ENCODE data around the gene SPATA1.
"Not testable (repeated sequence)": the region's sequence is repeated elsewhere in the genome, so short reads cannot be mapped to it uniquely, and the experiment has no call there.

Gene SPATA1

GRCh38 chr1:84493747-84494146 is 12.4 kb upstream of the SPATA1 start:
- Histone ChIP-seq H3K4me3 (ENCODE audit: low read length) (no peak overlapping the region), H3K9ac (ENCODE audit: low read length) (no peak overlapping the region), H3K27me3 (ENCODE audit: control insufficient read depth, insufficient read depth, low read length) (no peaks in the 10 kb centered on the region), H3K27ac (ENCODE audit: low read depth, low read length) (no peak overlapping the region), H3K36me3 (ENCODE audit: control insufficient read depth, insufficient read depth, low read length) (peaks cover 11% of the 10 kb centered on the region), H3K4me1 (ENCODE audit: control insufficient read depth, insufficient read depth, low read length) (peaks cover 8% of the 10 kb centered on the region)

GRCh38 chr1:84496498-84496897 is 9.7 kb upstream of the SPATA1 start:
- H3K4me1 ChIP-seq (ENCODE audit: control insufficient read depth, insufficient read depth, low read length): peaks cover 7% of the 10 kb centered on the region
- no peaks in the 10 kb centered on the region for H3K27me3 ChIP-seq (ENCODE audit: control insufficient read depth, insufficient read depth, low read length)
- H3K36me3 ChIP-seq (ENCODE audit: control insufficient read depth, insufficient read depth, low read length): peaks cover 11% of the 10 kb centered on the region
- no peak overlapping the region for H3K4me3 ChIP-seq (ENCODE audit: low read length)
- no peak overlapping the region for H3K9ac ChIP-seq (ENCODE audit: low read length)
- H3K27ac ChIP-seq (ENCODE audit: low read depth, low read length): no peak overlapping the region

- Histone ChIP-seq H3K4me1 (ENCODE audit: control insufficient read depth, insufficient read depth, low read length) (peaks cover 6% of the 10 kb centered on the region), H3K36me3 (ENCODE audit: control insufficient read depth, insufficient read depth, low read length) (peaks cover 11% of the 10 kb centered on the region), H3K27ac (ENCODE audit: low read depth, low read length) (no peak overlapping the region), H3K9ac (ENCODE audit: low read length) (no peak overlapping the region), H3K4me3 (ENCODE audit: low read length) (no peak overlapping the region), H3K27me3 (ENCODE audit: control insufficient read depth, insufficient read depth, low read length) (no peaks in the 10 kb centered on the region)
Measured at GRCh38 chr1:84497631-84498275, 8.4 kb upstream of the SPATA1 start.

GRCh38 chr1:84502927-84503326 is 3.3 kb upstream of the SPATA1 start:
- Histone ChIP-seq H3K36me3 (ENCODE audit: control insufficient read depth, insufficient read depth, low read length) (peaks cover 4% of the 10 kb centered on the region), H3K27me3 (ENCODE audit: control insufficient read depth, insufficient read depth, low read length) (no peaks in the 10 kb centered on the region), H3K27ac (ENCODE audit: low read depth, low read length) (no peak overlapping the region), H3K9ac (ENCODE audit: low read length) (no peak overlapping the region), H3K4me1 (ENCODE audit: control insufficient read depth, insufficient read depth, low read length) (peaks cover 16% of the 10 kb centered on the region), H3K4me3 (ENCODE audit: low read length) (no peak overlapping the region)

GRCh38 chr1:84504580-84505492 is 1.4 kb upstream of the SPATA1 start:
- Histone ChIP-seq H3K27ac (ENCODE audit: low read depth, low read length) (peak overlapping the region; percentile 97), H3K36me3 (ENCODE audit: control insufficient read depth, insufficient read depth, low read length) (no peaks in the 10 kb centered on the region), H3K9ac (ENCODE audit: low read length) (peak overlapping the region; percentile 86), H3K4me3 (ENCODE audit: low read length) (peak overlapping the region; percentile 86), H3K27me3 (ENCODE audit: control insufficient read depth, insufficient read depth, low read length) (no peaks in the 10 kb centered on the region), H3K4me1 (ENCODE audit: control insufficient read depth, insufficient read depth, low read length) (peaks cover 12% of the 10 kb centered on the region)

GRCh38 chr1:84505493-84506001 is 639 bp upstream of the SPATA1 start:
- Histone ChIP-seq H3K4me3 (ENCODE audit: low read length) (peak overlapping the region; percentile 86), H3K27ac (ENCODE audit: low read depth, low read length) (peak overlapping the region; percentile 97), H3K36me3 (ENCODE audit: control insufficient read depth, insufficient read depth, low read length) (no peaks in the 10 kb centered on the region), H3K9ac (ENCODE audit: low read length) (peak overlapping the region; percentile 86), H3K27me3 (ENCODE audit: control insufficient read depth, insufficient read depth, low read length) (no peaks in the 10 kb centered on the region), H3K4me1 (ENCODE audit: control insufficient read depth, insufficient read depth, low read length) (peaks cover 12% of the 10 kb centered on the region)

GRCh38 chr1:84506729-84507453 is 705 bp downstream of the SPATA1 start:
- Histone ChIP-seq H3K4me1 (ENCODE audit: control insufficient read depth, insufficient read depth, low read length) (peaks cover 12% of the 10 kb centered on the region), H3K36me3 (ENCODE audit: control insufficient read depth, insufficient read depth, low read length) (no peaks in the 10 kb centered on the region), H3K4me3 (ENCODE audit: low read length) (peak overlapping the region; percentile 86), H3K27ac (ENCODE audit: low read depth, low read length) (peak overlapping the region; percentile 97), H3K27me3 (ENCODE audit: control insufficient read depth, insufficient read depth, low read length) (no peaks in the 10 kb centered on the region), H3K9ac (ENCODE audit: low read length) (peak overlapping the region; percentile 74)

- not testable (repeated sequence) for H3K27me3 ChIP-seq (ENCODE audit: control insufficient read depth, insufficient read depth, low read length); H3K9ac ChIP-seq (ENCODE audit: low read length); H3K27ac ChIP-seq (ENCODE audit: low read depth, low read length); H3K36me3 ChIP-seq (ENCODE audit: control insufficient read depth, insufficient read depth, low read length); H3K4me3 ChIP-seq (ENCODE audit: low read length)
- H3K4me1 ChIP-seq (ENCODE audit: control insufficient read depth, insufficient read depth, low read length): peaks cover 10% of the 10 kb centered on the region
Measured at GRCh38 chr1:84507887-84508286, 1.7 kb downstream of the SPATA1 start.

- H3K4me3 ChIP-seq (ENCODE audit: low read length): no peak overlapping the region
- peaks cover 10% of the 10 kb centered on the region for H3K4me1 ChIP-seq (ENCODE audit: control insufficient read depth, insufficient read depth, low read length)
- H3K9ac ChIP-seq (ENCODE audit: low read length): no peak overlapping the region
- H3K36me3 ChIP-seq (ENCODE audit: control insufficient read depth, insufficient read depth, low read length): no peaks in the 10 kb centered on the region
- H3K27ac ChIP-seq (ENCODE audit: low read depth, low read length): no peak overlapping the region
- no peaks in the 10 kb centered on the region for H3K27me3 ChIP-seq (ENCODE audit: control insufficient read depth, insufficient read depth, low read length)
Measured at GRCh38 chr1:84508510-84508909, 2.3 kb downstream of the SPATA1 start.

- no peaks in the 10 kb centered on the region for H3K36me3 ChIP-seq (ENCODE audit: control insufficient read depth, insufficient read depth, low read length)
- no peak overlapping the region for H3K27ac ChIP-seq (ENCODE audit: low read depth, low read length)
- no peak overlapping the region for H3K9ac ChIP-seq (ENCODE audit: low read length)
- peaks cover 10% of the 10 kb centered on the region for H3K4me1 ChIP-seq (ENCODE audit: control insufficient read depth, insufficient read depth, low read length)
- no peaks in the 10 kb centered on the region for H3K27me3 ChIP-seq (ENCODE audit: control insufficient read depth, insufficient read depth, low read length)
- H3K4me3 ChIP-seq (ENCODE audit: low read length): no peak overlapping the region
Measured at GRCh38 chr1:84509029-84509428, 2.8 kb downstream of the SPATA1 start.

- Histone ChIP-seq H3K9ac (ENCODE audit: low read length) (no peak overlapping the region), H3K4me3 (ENCODE audit: low read length) (no peak overlapping the region), H3K27ac (ENCODE audit: low read depth, low read length) (no peak overlapping the region), H3K36me3 (ENCODE audit: control insufficient read depth, insufficient read depth, low read length) (no peaks in the 10 kb centered on the region), H3K27me3 (ENCODE audit: control insufficient read depth, insufficient read depth, low read length) (no peaks in the 10 kb centered on the region), H3K4me1 (ENCODE audit: control insufficient read depth, insufficient read depth, low read length) (peaks cover under 1% of the 10 kb centered on the region)
Measured at GRCh38 chr1:84510165-84510564, 4.0 kb downstream of the SPATA1 start.

GRCh38 chr1:84510668-84511067 is 4.5 kb downstream of the SPATA1 start:
- no peak overlapping the region for H3K4me3 ChIP-seq (ENCODE audit: low read length)
- H3K4me1 ChIP-seq (ENCODE audit: control insufficient read depth, insufficient read depth, low read length): no peaks in the 10 kb centered on the region

More at GRCh38 chr1:84510668-84511067, 4.5 kb downstream of the SPATA1 start:
- no peak overlapping the region for H3K27ac ChIP-seq (ENCODE audit: low read depth, low read length)
- H3K9ac ChIP-seq (ENCODE audit: low read length): no peak overlapping the region
- H3K36me3 ChIP-seq (ENCODE audit: control insufficient read depth, insufficient read depth, low read length): no peaks in the 10 kb centered on the region
- no peaks in the 10 kb centered on the region for H3K27me3 ChIP-seq (ENCODE audit: control insufficient read depth, insufficient read depth, low read length)

All from rectal smooth muscle tissue (tissue), 1 donor.